Colon (tissue), 2 donors: Measurements from ENCODE around the gene CKS1B.

ENCODE experiments used
- FAIRE-seq: peaks from 2 replicates; lab custom pipeline; 2012; peaks lifted over from hg19 to GRCh38; lab: Jason Lieb, UNC
- donor health status: control.
- donor health status: control.

The CKS1B gene

GRCh38 chr1:155015527-155016230 lies 41.2 kb downstream of the CKS1B start:
- no peak for FAIRE-seq

DNA sequence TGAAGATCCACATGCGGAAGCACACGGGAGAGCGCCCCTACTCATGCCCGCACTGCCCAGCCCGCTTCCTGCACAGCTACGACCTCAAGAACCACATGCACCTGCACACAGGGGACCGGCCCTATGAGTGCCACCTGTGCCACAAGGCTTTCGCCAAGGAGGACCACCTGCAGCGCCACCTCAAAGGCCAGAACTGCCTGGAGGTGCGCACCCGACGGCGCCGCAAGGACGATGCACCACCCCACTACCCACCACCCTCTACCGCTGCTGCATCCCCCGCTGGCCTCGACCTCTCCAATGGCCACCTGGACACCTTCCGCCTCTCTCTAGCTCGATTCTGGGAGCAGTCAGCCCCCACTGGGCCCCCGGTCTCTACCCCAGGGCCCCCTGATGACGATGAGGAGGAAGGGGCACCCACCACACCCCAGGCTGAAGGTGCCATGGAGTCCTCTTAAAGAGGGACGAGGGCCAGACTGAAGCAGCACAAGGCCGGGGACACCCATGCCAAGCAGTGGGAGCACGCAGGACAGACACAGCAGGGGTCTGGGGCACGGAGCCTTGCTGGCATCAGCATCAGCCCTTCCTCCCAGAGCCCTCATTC lies 41.9 kb downstream of the CKS1B start:
- no peak for FAIRE-seq

DNA sequence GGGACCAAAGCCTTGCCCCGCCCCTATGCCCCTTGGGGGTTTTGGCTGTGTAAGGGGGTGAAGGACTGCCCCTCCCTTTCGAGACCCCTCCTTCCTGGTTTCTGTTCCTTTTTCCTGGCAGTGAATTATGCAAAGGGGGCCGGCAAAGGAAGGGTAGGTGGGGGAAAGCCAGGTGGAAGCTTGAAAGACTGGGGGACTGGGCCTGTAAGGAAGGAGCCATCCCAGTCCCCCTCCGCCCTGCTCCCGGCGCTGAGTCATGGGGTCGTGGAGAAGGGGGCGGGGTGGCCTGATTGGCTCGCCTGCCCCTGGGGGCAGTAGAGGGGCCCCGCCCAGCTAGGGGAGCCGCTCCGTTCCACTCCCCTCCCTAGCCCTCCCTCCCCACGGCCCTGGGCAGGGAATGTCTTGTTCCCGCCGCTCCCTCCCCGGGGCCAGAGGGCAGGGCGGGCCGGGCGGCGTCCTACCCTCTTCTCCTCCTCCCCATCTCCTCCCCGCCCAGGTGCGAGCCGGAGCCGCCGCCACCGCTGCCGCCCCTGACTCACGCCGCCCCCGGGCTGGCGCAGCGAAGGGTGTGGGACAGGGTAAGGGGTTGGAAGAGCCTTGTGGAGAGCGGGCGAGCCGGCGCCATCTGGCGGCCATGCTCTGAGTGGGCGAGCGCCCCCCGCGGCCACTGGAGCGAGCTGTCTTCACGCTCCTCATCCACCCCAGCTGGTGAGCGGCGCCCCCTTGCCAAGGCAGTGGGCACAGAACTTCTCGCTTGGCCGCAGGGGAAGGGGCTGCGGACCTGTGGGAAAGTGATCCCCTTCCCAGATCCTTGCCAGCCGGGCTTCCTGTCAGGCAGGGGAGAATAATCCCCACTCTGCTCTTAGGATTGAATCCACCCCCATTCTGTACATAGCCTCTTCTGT lies 42.8 kb downstream of the CKS1B start:
- no peak for FAIRE-seq

DNA sequence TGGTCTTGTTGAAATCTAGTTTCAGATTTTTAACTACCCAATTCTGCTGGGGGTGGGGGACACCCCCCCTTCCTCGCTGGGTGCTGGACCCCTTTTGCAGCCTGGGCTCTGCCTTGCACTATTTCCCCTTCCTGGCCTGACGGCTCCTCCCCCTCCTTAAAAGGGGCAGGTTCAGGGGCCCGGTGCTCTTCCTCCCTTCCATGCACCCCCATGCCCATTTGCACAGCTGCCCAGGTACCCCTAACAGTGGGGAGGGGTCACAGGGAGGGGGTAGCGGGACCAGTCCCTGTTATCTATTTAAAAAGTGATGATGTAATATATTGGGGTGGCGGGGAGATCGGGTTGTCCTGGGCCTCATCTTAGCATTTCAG lies 43.5 kb downstream of the CKS1B start:
- no peak for FAIRE-seq

DNA sequence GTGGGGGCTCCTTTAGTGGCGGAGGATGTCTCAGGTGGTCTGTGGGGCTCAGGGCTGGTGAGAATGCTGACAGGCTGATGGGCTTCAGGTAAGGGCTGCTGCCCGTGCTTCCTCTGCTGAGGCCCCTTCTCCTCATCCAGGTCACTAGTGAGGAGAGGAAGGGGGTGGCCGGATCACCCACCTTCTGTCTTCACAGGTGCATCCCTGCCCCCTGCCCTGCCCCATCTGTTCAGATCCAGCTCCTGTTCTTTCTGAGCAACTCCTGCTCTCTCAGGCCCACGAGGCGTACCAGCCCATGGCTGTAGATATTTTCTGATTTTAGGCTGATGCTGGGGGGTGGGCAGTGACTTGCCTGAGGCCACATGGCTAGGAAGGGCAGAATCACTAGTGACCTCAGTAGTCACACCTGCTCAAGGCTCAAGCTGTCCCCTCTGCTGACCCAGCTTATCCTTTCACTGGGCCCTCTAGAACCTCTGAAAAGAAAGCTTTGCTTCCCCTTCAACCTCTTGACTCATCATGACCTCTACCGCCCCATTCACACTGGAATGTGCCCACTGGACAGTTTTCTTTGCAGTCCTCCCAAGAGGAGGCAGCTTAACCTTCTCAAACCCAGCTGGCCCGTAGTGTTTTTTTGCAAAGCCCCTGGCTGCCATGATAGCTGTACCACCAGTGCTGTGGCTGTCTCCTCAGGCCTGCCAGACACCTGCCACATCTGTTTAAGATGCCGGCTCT lies 44.3 kb downstream of the CKS1B start:
- no peak for FAIRE-seq

DNA sequence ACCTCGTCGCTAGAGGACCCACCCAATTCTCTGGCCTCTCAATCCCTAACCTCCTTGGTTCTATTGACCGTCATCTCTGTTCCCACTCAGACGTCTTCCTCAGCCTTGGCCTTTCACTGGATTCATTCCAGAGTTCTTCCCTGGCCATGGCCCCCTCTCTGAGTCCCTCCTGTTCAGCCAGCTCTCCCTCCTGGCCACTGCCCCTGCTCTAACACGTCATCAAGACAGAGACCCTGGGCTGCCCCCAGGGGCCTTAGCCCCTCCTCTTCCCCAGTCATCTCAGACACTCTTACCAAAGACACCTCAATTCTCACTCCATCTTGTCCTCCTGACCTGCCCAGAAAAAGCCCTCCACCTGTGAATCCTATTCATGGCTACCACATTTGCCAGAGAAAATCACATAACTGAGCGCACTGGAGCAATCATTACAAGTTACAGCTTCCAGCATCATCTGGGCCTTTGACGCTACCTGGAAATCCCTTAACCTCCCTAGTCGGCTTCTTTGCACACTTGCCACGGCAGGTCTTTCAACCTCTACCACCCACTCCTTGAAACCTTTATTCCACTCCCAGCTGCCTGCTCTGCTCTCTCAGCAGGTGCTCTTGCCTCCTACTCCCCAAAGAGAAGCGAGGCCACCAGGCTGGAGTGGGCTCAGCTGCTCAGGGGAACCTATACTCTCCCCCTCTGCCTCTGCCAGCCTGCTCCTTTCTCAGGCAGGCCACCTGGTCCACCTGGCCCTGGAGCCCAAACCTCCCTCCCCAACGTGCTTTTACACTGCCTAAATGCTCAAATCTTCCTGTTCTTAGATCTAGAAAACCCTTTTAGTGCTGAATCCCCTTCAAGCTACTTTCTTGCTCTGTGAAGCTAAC lies 45.1 kb downstream of the CKS1B start:
- no peak for FAIRE-seq

- no peak for FAIRE-seq
Measured at GRCh38 chr1:155022136-155022926, 47.9 kb downstream of the CKS1B start.

GRCh38 chr1:155022927-155023236 lies 48.4 kb downstream of the CKS1B start:
- no peak for FAIRE-seq

DNA sequence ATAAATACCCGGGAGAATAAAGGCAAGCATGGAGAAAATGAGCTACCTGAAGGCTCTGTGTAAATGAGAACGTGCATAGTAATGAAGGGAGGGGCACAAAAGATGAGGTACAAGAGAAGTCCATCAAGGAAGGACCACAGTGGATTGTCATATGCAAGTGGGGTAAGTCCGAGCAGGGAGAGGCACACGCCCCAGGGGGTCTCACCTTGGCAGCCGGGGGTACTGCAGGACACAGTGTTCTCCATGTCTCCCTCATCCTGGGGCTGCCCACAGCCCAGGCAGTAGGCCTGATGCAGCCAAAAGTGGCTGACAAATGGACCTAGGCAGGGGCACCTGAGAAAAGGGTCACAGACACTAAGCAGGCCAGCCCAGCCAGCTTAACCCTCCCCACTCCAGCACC lies 49.1 kb downstream of the CKS1B start:
- no peak for FAIRE-seq

- FAIRE-seq: no peak
Measured at GRCh38 chr1:155024315-155024714, 49.8 kb downstream of the CKS1B start.

DNA sequence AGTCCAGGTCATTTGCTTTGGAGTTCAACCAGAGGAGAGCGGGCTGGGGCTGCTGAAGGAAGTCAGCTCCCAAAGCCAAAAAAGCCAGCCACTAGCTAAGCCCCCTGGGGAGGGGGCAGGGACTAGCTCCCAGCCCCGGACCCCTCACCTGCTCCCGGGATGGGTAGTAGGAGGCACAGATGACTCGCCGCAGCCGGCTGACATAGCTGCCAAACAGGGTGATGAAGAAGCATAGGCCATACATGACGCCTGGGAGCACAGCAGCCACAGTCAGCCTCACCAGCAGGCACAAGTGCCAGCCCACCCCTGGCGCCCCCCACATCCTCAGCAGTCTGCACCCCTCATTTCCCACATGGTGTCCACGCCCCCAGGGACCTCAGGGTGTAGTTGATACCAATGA lies 51.7 kb downstream of the CKS1B start:
- FAIRE-seq: no peak

DNA sequence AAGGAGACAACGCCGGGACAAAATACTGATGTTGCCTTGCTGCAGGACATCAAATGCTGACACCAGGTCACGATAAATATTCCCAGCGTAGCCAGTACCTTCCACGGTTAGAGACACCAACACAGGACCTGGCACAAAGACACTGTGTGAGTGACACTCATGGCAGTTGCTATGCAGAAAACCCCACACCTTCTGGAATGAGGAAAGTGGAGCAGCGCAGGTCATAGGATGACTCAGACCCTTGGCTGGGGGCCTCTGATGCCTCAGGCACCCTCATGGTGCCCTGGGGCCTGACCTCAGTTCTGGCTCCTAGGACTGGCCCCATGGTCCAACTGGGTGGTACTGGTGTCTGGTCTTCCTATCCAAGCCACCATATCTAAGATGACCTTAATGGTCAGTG lies 52.1 kb downstream of the CKS1B start:
- FAIRE-seq: no peak
